K562 (cell line): ENCODE measurements around the gene GSG1L2. TPM values are rescaled to one million over a fixed set of nuclear protein-coding genes. Genes with fewer than 3 reads are reported as not detected.

Experiments used
- ATAC-seq: fragments of 200-7000 bp; cut with Tn5 transposase; 3 replicates; pipeline ENCODE4 v1.9.1; 2020; ENCODE audit warnings: moderate library complexity
- BruUV-seq: library from RNA; stranded (reverse); fragments of 400-500 nt; replicated peaks from 2 replicates; lab custom pipeline; 2021; lab: Mats Ljungman, UMichigan
- CTCF ChIA-PET: fragments of 300-600 bp; formaldehyde crosslinking; extraction: SDS; loops from one replicate; lab custom pipeline; 2021; ENCODE audit warnings: low intra/inter-chr PET ratio; lab: Yijun Ruan, JAX
- POLR2A ChIA-PET: fragments of 300-600, 350-650 bp; sonication (Branson Sonifier 250); formaldehyde crosslinking; extraction: SDS; loops from one replicate; lab custom pipeline; 2021; ENCODE audit warnings: antibody characterized with exemption, inconsistent platforms; lab: Yijun Ruan, JAX
- DNase-seq, 4 experiments: peaks; one replicate each; pipeline versions ENCODE4 v3.0.0 to v3.0.0-alpha.2; 2011 to 2018; ENCODE audit warnings: low spot score in 3 of 4, mixed read lengths in 3 of 4; ENCODE audit errors: extremely low read depth in 1 of 4
- FAIRE-seq: peaks from 2 replicates; lab custom pipeline; 2011; peaks lifted over from hg19 to GRCh38; lab: Jason Lieb, UNC
- H2AFZ ChIP-seq: 2 replicates; pipeline ENCODE4 v1.6.0; 2011; ENCODE audit warnings: low read depth, low read length, control low read depth, inconsistent platforms
- H3K27ac ChIP-seq: fragments of 200-600 bp; 3 replicates; pipeline ENCODE4 v1.8.0; 2011; ENCODE audit warnings: low read depth, mild to moderate bottlenecking, control low read depth, inconsistent platforms, low read length, moderate library complexity, mixed read lengths; ENCODE audit errors: extremely low read depth
- H3K27me3 ChIP-seq, 2 experiments: fragments of 300-600 bp in 1 of 2; 2 replicates in 1 of 2; 3 replicates in 1 of 2; pipeline versions ENCODE4 v1.6.0 to v1.8.0; 2011; ENCODE audit warnings: inconsistent platforms in 2 of 2, low read length in 2 of 2, mild to moderate bottlenecking in 1 of 2, mixed read lengths in 1 of 2, moderate library complexity in 1 of 2; ENCODE audit not compliant: control insufficient read depth in 2 of 2, insufficient read depth in 2 of 2
- H3K36me3 ChIP-seq: fragments of 300-600 bp; 3 replicates; pipeline ENCODE4 v1.8.0; 2011; ENCODE audit warnings: mild to moderate bottlenecking, low read length, inconsistent platforms; ENCODE audit not compliant: control insufficient read depth, insufficient read depth
- H3K4me1 ChIP-seq, 2 experiments: fragments of 200-600 bp in 1 of 2; replicated peaks in 1 of 2; 2 replicates in 1 of 2; 3 replicates in 1 of 2; pipeline versions ENCODE4 v1.5.1 to v1.8.0; 2011; ENCODE audit warnings: inconsistent platforms in 2 of 2, low read length in 2 of 2, mild to moderate bottlenecking in 1 of 2, mixed read lengths in 1 of 2, moderate library complexity in 1 of 2; ENCODE audit not compliant: control insufficient read depth in 2 of 2, insufficient read depth in 2 of 2
- H3K4me2 ChIP-seq: 2 replicates; pipeline ENCODE4 v1.6.1; 2011; ENCODE audit warnings: low read length, control low read depth, inconsistent platforms, mixed read lengths; ENCODE audit not compliant: insufficient read depth
- H3K4me3 ChIP-seq: fragments of 200-600 bp; sonication (generic), shearing (Covaris generic); 2 replicates; pipeline ENCODE4 v1.5.1; 2016; ENCODE audit warnings: control low read depth, inconsistent platforms
- H3K79me2 ChIP-seq: fragments of 200-600 bp; 3 replicates; pipeline ENCODE4 v1.8.0; 2011; ENCODE audit warnings: low read length, inconsistent platforms; ENCODE audit not compliant: control insufficient read depth, insufficient read depth
- H3K9ac ChIP-seq, 2 experiments: 2 replicates each; pipeline versions ENCODE4 v1.6.0 to v1.6.1; 2011; ENCODE audit warnings: low read depth in 2 of 2, low read length in 2 of 2, control low read depth in 1 of 2, inconsistent platforms in 1 of 2, mild to moderate bottlenecking in 1 of 2, mixed read lengths in 1 of 2; ENCODE audit not compliant: insufficient read depth in 1 of 2
- H3K9me1 ChIP-seq: one replicate; pipeline ENCODE4 v1.6.0; 2011; ENCODE audit warnings: inconsistent platforms, mild to moderate bottlenecking, low read length, moderate library complexity; ENCODE audit not compliant: control insufficient read depth, insufficient read depth
- H3K9me3 ChIP-seq: replicated peaks from 2 replicates; pipeline ENCODE4 v1.5.1; 2011; ENCODE audit warnings: low read depth, low read length, inconsistent platforms; ENCODE audit not compliant: control insufficient read depth, insufficient read depth
- H4K20me1 ChIP-seq: replicated peaks from 2 replicates; pipeline ENCODE4 v1.6.1; 2011; ENCODE audit warnings: low read length, inconsistent platforms, mixed read lengths; ENCODE audit not compliant: control insufficient read depth, insufficient read depth
- ATF1 ChIP-seq, 2 experiments: fragments of 450-650 bp in 1 of 2; IDR thresholded peaks; 2 replicates each; pipeline ENCODE4 v1.6.1; 2016; ENCODE audit warnings: missing compliant biosample characterization in 1 of 2, missing genetic modification characterization in 1 of 2
- CBX8 ChIP-seq: fragments of 200-600 bp; sonication (generic); IDR thresholded peaks from 2 replicates; pipeline ENCODE4 v1.6.1; 2012; ENCODE audit warnings: borderline replicate concordance, mixed run types, low read depth, mild to moderate bottlenecking, moderate library complexity, mixed read lengths, low read length, control low read depth, inconsistent platforms; ENCODE audit not compliant: poor library complexity, severe bottlenecking; ENCODE audit errors: extremely low read depth
- CTCFL ChIP-seq: IDR thresholded peaks from 2 replicates; pipeline ENCODE4 v1.6.1; 2011; ENCODE audit warnings: borderline replicate concordance, low read depth, mild to moderate bottlenecking, moderate library complexity, low read length; ENCODE audit not compliant: insufficient read depth, poor library complexity, severe bottlenecking
- EHMT2 ChIP-seq: fragments of 450-650 bp; IDR thresholded peaks from 2 replicates; pipeline ENCODE4 v1.6.1; 2018; ENCODE audit warnings: antibody characterized with exemption
- KLF6 ChIP-seq: fragments of 250-450 bp; sonication (Bioruptor Pico); IDR thresholded peaks from 2 replicates; pipeline ENCODE4 v1.4.0; 2020; ENCODE audit warnings: mild to moderate bottlenecking, moderate library complexity, borderline replicate concordance
- NFE2 ChIP-seq: IDR thresholded peaks from 2 replicates; pipeline ENCODE4 v1.6.1; 2014; ENCODE audit warnings: antibody characterized with exemption, low read depth
- PHF21A ChIP-seq: fragments of 450-650 bp; IDR thresholded peaks from 2 replicates; pipeline ENCODE4 v1.6.1; 2017; ENCODE audit warnings: low read depth, borderline replicate concordance
- POU5F1 ChIP-seq: fragments of 150-350 bp; IDR thresholded peaks from 2 replicates; pipeline ENCODE4 v1.6.1; 2014; ENCODE audit warnings: borderline replicate concordance, low read length, low read depth, mild to moderate bottlenecking; ENCODE audit not compliant: partially characterized antibody
- RBM25 ChIP-seq: fragments of 200-400 bp; formaldehyde crosslinking; IDR thresholded peaks from 2 replicates; pipeline ENCODE4 v1.6.1; 2018; ENCODE audit warnings: low read length, low read depth, moderate library complexity; ENCODE audit not compliant: severe bottlenecking
- SREBF1 ChIP-seq: fragments of 150-350 bp; IDR thresholded peaks from 2 replicates; pipeline ENCODE4 v1.6.1; 2014; ENCODE audit warnings: antibody characterized with exemption, low read depth, low read length, borderline replicate concordance
- ZBTB43 ChIP-seq: sonication (generic); formaldehyde crosslinking; IDR thresholded peaks from 2 replicates; pipeline ENCODE4 v1.8.0; 2023; ENCODE audit warnings: mild to moderate bottlenecking, missing genetic modification reagents
- ZNF212 ChIP-seq: fragments of 450-650 bp; formaldehyde crosslinking; IDR thresholded peaks from 2 replicates; pipeline ENCODE4 v1.4.0; 2020; ENCODE audit warnings: mild to moderate bottlenecking
- ZNF311 ChIP-seq: fragments of 250-450 bp; sonication (Bioruptor Pico); IDR thresholded peaks from 2 replicates; pipeline ENCODE4 v1.4.0; 2020; ENCODE audit warnings: mild to moderate bottlenecking, moderate library complexity
- WGBS: fragments of 100-300 bp; shearing (Covaris generic); methylation state at CpG from one replicate; pipeline ENCODE4 v1.1.6; 2016; ENCODE audit warnings: low coverage, mixed read lengths; ENCODE audit not compliant: insufficient coverage; ENCODE audit errors: missing lambda C conversion rate; 5-methylcytosine and 5-hydroxymethylcytosine counted together
- in situ Hi-C: fragments of 300-500 bp; cut with MboI; formaldehyde crosslinking; loops from 4 replicates; pipeline ENCODE4 v1.15.0; 2018; ENCODE audit warnings: inconsistent platforms, mixed read lengths
- intact Hi-C: fragments of 100-400 bp; cut with micrococcal nuclease; formaldehyde crosslinking; loops from 2 replicates; pipeline ENCODE4 v1.14.2; 2022
- polyA plus RNA-seq, 8 experiments: library from polyadenylated mRNA; depleted of rRNA in 4 of 8; stranded (reverse) in 5 of 8; unstranded in 3 of 8; fragments of >200 nt; fragmentation: Nextera tagmentation in 2 of 8; fragmentation: Illumina TruSeq in 1 of 8; extraction: Ambion mirVana in 2 of 8; extraction: Trizol in 1 of 8; gene quantifications; 2 replicates each; pipeline versions ENCODE4 v1.2.1 to v1.2.3, GENCODE V29; 2011 to 2014; ENCODE audit warnings: inconsistent platforms in 1 of 8, missing spikeins in 1 of 8
- total RNA-seq, 7 experiments: library from RNA; depleted of rRNA in 6 of 7; stranded (reverse); fragments of >200 nt in 6 of 7; fragmentation: Illumina TruSeq in 2 of 7; extraction: Trizol in 2 of 7; gene quantifications; 2 replicates each; pipeline versions ENCODE4 v1.2.1 to v1.2.3, GENCODE V29; 2011 to 2021; ENCODE audit warnings: low replicate concordance in 1 of 7
- TF ChIP-seq, protein P1 (sequence below): fragments of 450-650 bp; formaldehyde crosslinking; IDR thresholded peaks from 2 replicates; pipeline ENCODE4 v1.4.0; 2020; ENCODE audit warnings: mild to moderate bottlenecking, mixed read lengths
- TF ChIP-seq, protein P2 (sequence below): fragments of 450-650 bp; formaldehyde crosslinking; IDR thresholded peaks from 2 replicates; pipeline ENCODE4 v1.4.0; 2020; ENCODE audit warnings: mild to moderate bottlenecking, moderate library complexity

The GSG1L2 gene
- total and polyA plus RNA-seq, 9 of the 15 experiments (the other 6 are each of a cell fraction or from before 2014, with no cell fraction given) = not detected

DNA sequence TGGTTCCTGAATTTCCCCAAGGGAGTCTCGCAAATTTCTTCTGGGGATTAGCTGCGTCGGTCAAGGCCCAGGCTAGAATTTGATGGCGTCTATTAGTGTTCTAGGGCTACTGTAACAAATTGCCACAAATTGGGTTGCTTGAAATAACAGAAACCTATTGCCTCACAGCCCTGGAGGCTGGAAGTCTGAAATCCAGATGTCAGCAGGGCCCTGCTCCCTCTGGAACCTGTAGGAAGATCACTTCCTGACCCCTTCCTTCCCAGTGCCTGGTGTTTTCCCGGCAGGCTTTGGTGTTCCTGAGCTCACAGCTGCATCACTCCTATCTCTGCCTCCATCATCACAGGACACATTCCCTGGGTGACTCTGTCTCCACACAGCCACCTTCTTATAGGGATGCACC lies 54.9 kb downstream of the GSG1L2 start:
- no peaks in the 10 kb centered on the region for H3K36me3 ChIP-seq
- CTCF ChIA-PET = no interaction called here
- WGBS = 0% methylated on average over 5 of the region's 5 CpGs
- no peak for TF ChIP-seq NFE2
- TF ChIP-seq ZNF311 (CRISPR knock-in tag) = no peak
- no peak for TF ChIP-seq PHF21A
- TF ChIP-seq, protein P1, sequence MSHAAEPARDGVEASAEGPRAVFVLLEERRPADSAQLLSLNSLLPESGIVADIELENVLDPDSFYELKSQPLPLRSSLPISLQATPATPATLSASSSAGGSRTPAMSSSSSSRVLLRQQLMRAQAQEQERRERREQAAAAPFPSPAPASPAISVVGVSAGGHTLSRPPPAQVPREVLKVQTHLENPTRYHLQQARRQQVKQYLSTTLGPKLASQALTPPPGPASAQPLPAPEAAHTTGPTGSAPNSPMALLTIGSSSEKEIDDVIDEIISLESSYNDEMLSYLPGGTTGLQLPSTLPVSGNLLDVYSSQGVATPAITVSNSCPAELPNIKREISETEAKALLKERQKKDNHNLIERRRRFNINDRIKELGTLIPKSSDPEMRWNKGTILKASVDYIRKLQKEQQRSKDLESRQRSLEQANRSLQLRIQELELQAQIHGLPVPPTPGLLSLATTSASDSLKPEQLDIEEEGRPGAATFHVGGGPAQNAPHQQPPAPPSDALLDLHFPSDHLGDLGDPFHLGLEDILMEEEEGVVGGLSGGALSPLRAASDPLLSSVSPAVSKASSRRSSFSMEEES = no peak
- no peak for TF ChIP-seq CBX8
- no peak for TF ChIP-seq KLF6 (CRISPR knock-in tag)
- no peak for TF ChIP-seq ZBTB43 (CRISPR knock-in tag)
- TF ChIP-seq, protein P2, sequence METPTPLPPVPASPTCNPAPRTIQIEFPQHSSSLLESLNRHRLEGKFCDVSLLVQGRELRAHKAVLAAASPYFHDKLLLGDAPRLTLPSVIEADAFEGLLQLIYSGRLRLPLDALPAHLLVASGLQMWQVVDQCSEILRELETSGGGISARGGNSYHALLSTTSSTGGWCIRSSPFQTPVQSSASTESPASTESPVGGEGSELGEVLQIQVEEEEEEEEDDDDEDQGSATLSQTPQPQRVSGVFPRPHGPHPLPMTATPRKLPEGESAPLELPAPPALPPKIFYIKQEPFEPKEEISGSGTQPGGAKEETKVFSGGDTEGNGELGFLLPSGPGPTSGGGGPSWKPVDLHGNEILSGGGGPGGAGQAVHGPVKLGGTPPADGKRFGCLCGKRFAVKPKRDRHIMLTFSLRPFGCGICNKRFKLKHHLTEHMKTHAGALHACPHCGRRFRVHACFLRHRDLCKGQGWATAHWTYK (CRISPR knock-in tag) = no peak
- TF ChIP-seq ATF1 (CRISPR knock-in tag; IDR thresholded peaks at IDR 0.05) = no peak
- TF ChIP-seq ATF1 (tag; IDR thresholded peaks at IDR 0.05) = no peak
- no peak for TF ChIP-seq CTCFL
- TF ChIP-seq POU5F1 = no peak
- TF ChIP-seq SREBF1 = no peak
- no peak for TF ChIP-seq EHMT2
- TF ChIP-seq ZNF212 (CRISPR knock-in tag) = no peak
- TF ChIP-seq RBM25 = no peak
- TF ChIP-seq, all 486 proteins: peak for 0
- no peak overlapping the region for H3K4me2 ChIP-seq
- H3K27me3 ChIP-seq = peaks cover 0 to 18% of the 10 kb centered on the region in 2 experiments; a peak in 2 of 5 replicates
- no peaks in the 10 kb centered on the region for H3K9me1 ChIP-seq
- no peaks in the 10 kb centered on the region for H3K79me2 ChIP-seq
- POLR2A ChIA-PET = no interaction called here
- H4K20me1 ChIP-seq = no peaks in the 10 kb centered on the region
- FAIRE-seq = no peak
- no peak for DNase-seq
- no peak overlapping the region for H2AFZ ChIP-seq
- ATAC-seq = no peak
- no peaks in the 10 kb centered on the region for H3K9me3 ChIP-seq
- no peak overlapping the region for H3K27ac ChIP-seq
- in situ Hi-C loops (no loop called here), intact Hi-C loops (no loop called here)
- H3K4me3 ChIP-seq = no peak overlapping the region
- no peak overlapping the region for H3K9ac ChIP-seq
- H3K4me1 ChIP-seq = no peaks in the 10 kb centered on the region
- BruUV-seq = no TSS peak
